Body of pancreas (tissue), 4 donors: ENCODE results near the gene SUDS3. TPM values are rescaled to one million over a fixed set of nuclear protein-coding genes. Genes with fewer than 3 reads are reported as not detected.

Source experiments
- ATAC-seq: fragments of 150-250 bp; one replicate; pipeline ENCODE4 v1.9.1; 2016
- DNase-seq, 4 donors: peaks; one replicate each; pipeline ENCODE4 v3.0.0-alpha.2; 2019
- H3K27ac ChIP-seq, 4 donors: fragments of 200-600 bp; sonication (generic); 1 replicate in 3 of 4; 2 replicates in 1 of 4; pipeline versions ENCODE4 v1.5.1 to v1.6.1; 2016 to 2019; ENCODE audit warnings: mild to moderate bottlenecking in 1 of 4, mixed read lengths in 1 of 4, moderate library complexity in 1 of 4
- H3K27me3 ChIP-seq, 2 donors: fragments of 200-600 bp; sonication (generic); one replicate each; pipeline ENCODE4 v1.6.0; 2016; ENCODE audit warnings: mild to moderate bottlenecking in 1 of 2
- H3K36me3 ChIP-seq, 2 donors: fragments of 200-600 bp; sonication (generic); replicated peaks in 1 of 2; 2 replicates each; pipeline ENCODE4 v1.5.1; 2016; ENCODE audit warnings: low read depth in 2 of 2; ENCODE audit not compliant: insufficient read depth in 1 of 2
- H3K4me1 ChIP-seq: fragments of 200-600 bp; sonication (generic); one replicate; pipeline ENCODE4 v1.6.0; 2016
- H3K4me3 ChIP-seq, 2 donors: fragments of 200-600 bp; sonication (generic); 1 replicate in 1 of 2; 2 replicates in 1 of 2; pipeline ENCODE4 v1.5.1; 2016 to 2019
- H3K9me3 ChIP-seq, 3 donors: fragments of 200-600 bp; sonication (generic); 1 replicate in 2 of 3; 2 replicates in 1 of 3; pipeline ENCODE4 v1.5.1; 2016
- POLR2A ChIP-seq, 3 donors: fragments of 450-650 bp; IDR thresholded peaks; one replicate each; pipeline ENCODE4 v1.6.1; 2016; ENCODE audit warnings: antibody characterized with exemption in 3 of 3, mild to moderate bottlenecking in 2 of 3
- WGBS, 2 donors: methylation state at CpG; one replicate each; pipeline ENCODE4 v1.1.5; 2017; 5-methylcytosine and 5-hydroxymethylcytosine counted together
- intact Hi-C: fragments of 100-400 bp; cut with DNase I; formaldehyde crosslinking; loops from one replicate; pipeline ENCODE4 v1.15.1; 2023
- total RNA-seq, 2 donors: library from RNA; depleted of rRNA; stranded (reverse); fragments of >200 nt; gene quantifications; one replicate each; pipeline ENCODE4 v1.1.0, GENCODE V29; 2016
- TF ChIP-seq, protein P1 (sequence below), 7 experiments: fragments of 450-650 bp in 4 of 7; fragments of 200-600 bp in 3 of 7; sonication (generic) in 3 of 7; IDR thresholded peaks; one replicate each; pipeline ENCODE4 v1.5.1; 2016 to 2019; ENCODE audit warnings: antibody characterized with exemption in 7 of 7

SUDS3 gene
- total RNA-seq, 2 donors from 2014 or later = 30.3 to 35.5 TPM

DNA sequence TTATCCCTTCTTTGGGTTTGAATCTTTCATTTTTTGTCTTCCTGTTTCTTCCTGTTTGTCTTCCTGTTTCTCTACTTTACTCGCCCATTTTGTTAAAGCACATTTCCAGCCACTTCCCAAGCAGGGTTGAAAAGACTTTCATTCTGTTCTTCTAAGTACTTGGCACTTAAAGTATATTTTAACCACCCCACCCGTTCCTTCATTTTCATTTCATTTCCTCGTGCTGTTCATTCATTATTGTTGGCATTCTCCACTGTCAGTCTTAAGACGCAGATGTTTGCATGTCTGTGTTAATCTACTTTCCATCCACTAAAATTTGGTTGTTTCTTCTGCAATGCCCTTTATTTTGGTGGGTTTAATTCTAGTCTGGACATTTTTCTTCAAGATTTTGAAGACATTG is 49.0 kb downstream of the SUDS3 start:
- no peak for DNase-seq
- no peaks in the 10 kb centered on the region for H3K4me1 ChIP-seq
- no peak for TF ChIP-seq POLR2A (IDR thresholded peaks at IDR 0.05)
- TF ChIP-seq, protein P1, sequence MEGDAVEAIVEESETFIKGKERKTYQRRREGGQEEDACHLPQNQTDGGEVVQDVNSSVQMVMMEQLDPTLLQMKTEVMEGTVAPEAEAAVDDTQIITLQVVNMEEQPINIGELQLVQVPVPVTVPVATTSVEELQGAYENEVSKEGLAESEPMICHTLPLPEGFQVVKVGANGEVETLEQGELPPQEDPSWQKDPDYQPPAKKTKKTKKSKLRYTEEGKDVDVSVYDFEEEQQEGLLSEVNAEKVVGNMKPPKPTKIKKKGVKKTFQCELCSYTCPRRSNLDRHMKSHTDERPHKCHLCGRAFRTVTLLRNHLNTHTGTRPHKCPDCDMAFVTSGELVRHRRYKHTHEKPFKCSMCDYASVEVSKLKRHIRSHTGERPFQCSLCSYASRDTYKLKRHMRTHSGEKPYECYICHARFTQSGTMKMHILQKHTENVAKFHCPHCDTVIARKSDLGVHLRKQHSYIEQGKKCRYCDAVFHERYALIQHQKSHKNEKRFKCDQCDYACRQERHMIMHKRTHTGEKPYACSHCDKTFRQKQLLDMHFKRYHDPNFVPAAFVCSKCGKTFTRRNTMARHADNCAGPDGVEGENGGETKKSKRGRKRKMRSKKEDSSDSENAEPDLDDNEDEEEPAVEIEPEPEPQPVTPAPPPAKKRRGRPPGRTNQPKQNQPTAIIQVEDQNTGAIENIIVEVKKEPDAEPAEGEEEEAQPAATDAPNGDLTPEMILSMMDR (IDR thresholded peaks at IDR 0.05) = no peak
- no peaks in the 10 kb centered on the region for H3K27me3 ChIP-seq
- H3K36me3 ChIP-seq = no peaks in the 10 kb centered on the region
- no peak overlapping the region for H3K4me3 ChIP-seq
- H3K9me3 ChIP-seq = no peaks in the 10 kb centered on the region
- ATAC-seq = no peak
- WGBS, 2 donors = 82 to 87% methylated on average over 4 of the region's 4 CpGs
- intact Hi-C loops = no loop called here
- no peak overlapping the region for H3K27ac ChIP-seq

DNA sequence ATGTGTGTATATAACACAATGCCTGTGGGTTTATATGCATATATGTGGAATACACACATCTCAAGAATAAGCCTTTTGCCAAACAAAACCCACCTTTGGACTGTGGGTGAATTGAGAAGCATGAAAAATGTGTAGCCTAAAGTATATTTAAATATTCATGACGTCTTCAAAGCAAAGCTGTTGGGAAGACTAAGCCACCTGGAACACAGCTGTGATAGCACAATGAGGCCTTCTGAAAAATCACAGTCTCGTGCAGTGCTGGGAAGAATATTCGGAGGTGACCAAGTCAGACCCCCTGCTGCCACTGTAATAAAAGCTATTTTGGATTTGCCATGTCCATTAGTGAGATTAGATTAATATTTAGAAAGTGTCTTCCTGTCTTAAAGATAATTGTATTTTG is 51.5 kb downstream of the SUDS3 start:
- Histone ChIP-seq H3K27me3 (no peaks in the 10 kb centered on the region), H3K4me1 (no peaks in the 10 kb centered on the region), H3K27ac (no peak overlapping the region), H3K4me3 (no peak overlapping the region), H3K9me3 (no peaks in the 10 kb centered on the region), H3K36me3 (no peaks in the 10 kb centered on the region)
- TF ChIP-seq, protein P1 (IDR thresholded peaks at IDR 0.05) = no peak
- TF ChIP-seq POLR2A (IDR thresholded peaks at IDR 0.05) = no peak
- DNase-seq (no peak), ATAC-seq (no peak)
- intact Hi-C loops = no loop called here
- 90 to 92% methylated on average over 3 of the region's 3 CpGs for WGBS, 2 donors

DNA sequence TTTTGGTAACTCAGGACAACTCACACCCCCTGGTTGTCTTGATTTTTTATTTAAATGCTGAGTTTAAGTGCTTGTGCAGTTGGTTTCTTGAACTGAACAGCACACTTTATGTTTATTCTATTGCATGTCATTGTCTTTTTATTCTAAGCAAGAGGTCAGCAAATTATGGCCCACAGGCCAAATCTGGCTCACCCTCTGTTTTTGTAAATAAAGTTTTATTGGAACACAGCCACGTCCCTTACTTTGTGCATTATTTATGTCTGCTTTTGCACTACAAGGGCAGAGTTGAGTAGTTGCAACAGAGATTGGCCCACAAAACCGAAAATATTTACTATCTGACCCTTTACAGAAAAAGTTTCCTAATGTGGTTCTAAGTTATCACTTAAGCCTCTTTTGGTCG is 52.3 kb downstream of the SUDS3 start:
- Histone ChIP-seq H3K9me3 (no peaks in the 10 kb centered on the region), H3K4me1 (no peaks in the 10 kb centered on the region), H3K27ac (no peak overlapping the region), H3K27me3 (no peaks in the 10 kb centered on the region), H3K36me3 (no peaks in the 10 kb centered on the region), H3K4me3 (no peak overlapping the region)
- DNase-seq (no peak), ATAC-seq (no peak)
- intact Hi-C loops = no loop called here
- 88 to 90% methylated on average over 3 of the region's 3 CpGs for WGBS, 2 donors
- TF ChIP-seq, protein P1 (IDR thresholded peaks at IDR 0.05) = no peak
- TF ChIP-seq POLR2A (IDR thresholded peaks at IDR 0.05) = no peak

DNA sequence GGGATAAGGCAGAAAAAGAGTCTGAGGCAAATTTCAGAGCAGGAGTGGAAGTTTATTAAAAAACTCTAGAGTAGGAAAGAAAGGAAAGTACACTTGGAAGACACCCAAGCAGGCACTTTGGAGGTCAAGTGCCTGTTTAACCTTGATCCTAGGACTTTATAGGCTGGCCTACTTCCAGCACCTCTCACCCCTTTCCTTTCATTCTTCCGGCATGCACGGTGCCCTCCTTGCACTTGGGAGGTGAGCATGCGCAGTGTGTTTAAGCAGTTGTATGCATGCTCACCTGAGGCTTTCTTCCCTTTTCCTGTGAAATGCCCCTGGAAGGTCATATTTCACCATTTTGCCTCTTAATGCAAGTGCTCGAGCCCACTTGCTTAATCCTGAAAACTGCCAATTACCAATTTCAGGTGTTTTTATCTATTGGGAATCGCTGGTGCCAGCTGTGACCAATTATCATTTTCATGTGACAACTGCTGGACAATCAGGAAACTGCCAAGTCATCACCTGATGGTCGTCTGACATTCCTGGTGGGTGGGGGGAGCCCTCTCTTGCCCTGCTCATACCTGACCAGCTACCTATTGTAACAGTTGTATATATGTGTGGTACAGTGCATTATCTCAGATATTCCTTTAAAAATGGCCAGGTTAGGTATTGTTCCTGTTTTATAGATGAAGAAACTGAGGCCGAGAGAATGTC is 53.5 kb downstream of the SUDS3 start:
- H3K4me1 ChIP-seq = no peaks in the 10 kb centered on the region
- TF ChIP-seq, protein P1 (IDR thresholded peaks at IDR 0.05) = no peak
- no peak for TF ChIP-seq POLR2A (IDR thresholded peaks at IDR 0.05)
- H3K4me3 ChIP-seq = no peak overlapping the region
- intact Hi-C loops = no loop called here
- no peaks in the 10 kb centered on the region for H3K36me3 ChIP-seq
- 74% methylated on average over 7 of the region's 7 CpGs for WGBS, 2 donors
- DNase-seq (no peak), ATAC-seq (no peak)
- no peaks in the 10 kb centered on the region for H3K27me3 ChIP-seq
- H3K9me3 ChIP-seq = no peaks in the 10 kb centered on the region
- H3K27ac ChIP-seq = no peak overlapping the region

DNA sequence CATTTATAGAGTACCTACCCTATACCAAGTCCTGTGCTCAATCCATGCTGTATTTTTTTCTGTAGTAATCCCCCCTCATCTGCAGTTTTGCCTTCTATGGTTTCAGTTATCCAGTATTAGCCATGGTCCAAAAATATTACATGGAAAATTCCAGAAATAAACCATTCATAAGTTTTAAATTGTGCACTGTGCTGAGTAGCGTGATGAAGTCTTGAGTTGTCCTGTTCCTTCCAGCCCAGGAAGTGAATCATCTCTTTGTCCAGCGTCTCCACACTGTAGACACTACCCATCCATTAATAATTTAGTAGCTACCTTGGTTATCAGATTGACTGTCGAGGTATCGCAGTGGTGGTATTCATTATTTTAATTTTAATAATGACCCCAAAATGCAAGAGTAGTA is 54.2 kb downstream of the SUDS3 start:
- Histone ChIP-seq H3K4me1 (no peaks in the 10 kb centered on the region), H3K4me3 (no peak overlapping the region), H3K36me3 (no peaks in the 10 kb centered on the region), H3K9me3 (no peaks in the 10 kb centered on the region), H3K27me3 (no peaks in the 10 kb centered on the region), H3K27ac (no peak overlapping the region)
- ATAC-seq (no peak), DNase-seq (no peak)
- intact Hi-C loops = no loop called here
- WGBS, 2 donors = 84 to 95% methylated on average over 4 of the region's 4 CpGs
- TF ChIP-seq POLR2A (IDR thresholded peaks at IDR 0.05) = no peak
- TF ChIP-seq, protein P1 (IDR thresholded peaks at IDR 0.05) = no peak
